Measurements from ENCODE around the gene ZSWIM5.

DNA sequence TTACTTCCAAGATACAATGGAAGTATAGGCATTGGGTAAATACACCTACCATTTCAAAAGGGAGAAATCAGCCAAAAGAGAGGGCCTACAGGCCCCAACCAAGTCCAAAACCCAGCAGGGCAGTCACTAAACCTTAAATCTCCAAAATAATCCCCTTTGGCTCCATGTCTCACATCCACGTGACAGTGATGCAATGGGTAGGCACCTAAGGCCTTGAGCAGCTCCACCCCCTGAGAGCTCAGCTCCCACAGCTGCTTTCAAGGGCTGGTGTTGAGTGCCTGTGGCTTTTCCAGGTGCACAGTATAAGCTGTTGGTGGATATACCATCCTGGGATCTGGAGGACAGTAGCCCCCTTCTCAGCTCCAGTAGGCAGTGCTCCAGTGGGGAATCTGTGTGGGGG lies 121.8 kb downstream of the ZSWIM5 start:
- TF ChIP-seq, protein P1, sequence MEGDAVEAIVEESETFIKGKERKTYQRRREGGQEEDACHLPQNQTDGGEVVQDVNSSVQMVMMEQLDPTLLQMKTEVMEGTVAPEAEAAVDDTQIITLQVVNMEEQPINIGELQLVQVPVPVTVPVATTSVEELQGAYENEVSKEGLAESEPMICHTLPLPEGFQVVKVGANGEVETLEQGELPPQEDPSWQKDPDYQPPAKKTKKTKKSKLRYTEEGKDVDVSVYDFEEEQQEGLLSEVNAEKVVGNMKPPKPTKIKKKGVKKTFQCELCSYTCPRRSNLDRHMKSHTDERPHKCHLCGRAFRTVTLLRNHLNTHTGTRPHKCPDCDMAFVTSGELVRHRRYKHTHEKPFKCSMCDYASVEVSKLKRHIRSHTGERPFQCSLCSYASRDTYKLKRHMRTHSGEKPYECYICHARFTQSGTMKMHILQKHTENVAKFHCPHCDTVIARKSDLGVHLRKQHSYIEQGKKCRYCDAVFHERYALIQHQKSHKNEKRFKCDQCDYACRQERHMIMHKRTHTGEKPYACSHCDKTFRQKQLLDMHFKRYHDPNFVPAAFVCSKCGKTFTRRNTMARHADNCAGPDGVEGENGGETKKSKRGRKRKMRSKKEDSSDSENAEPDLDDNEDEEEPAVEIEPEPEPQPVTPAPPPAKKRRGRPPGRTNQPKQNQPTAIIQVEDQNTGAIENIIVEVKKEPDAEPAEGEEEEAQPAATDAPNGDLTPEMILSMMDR (IDR thresholded peaks at IDR 0.05), result no peak
- no peak for TF ChIP-seq POLR2AphosphoS5 (IDR thresholded peaks at IDR 0.05)

All from upper lobe of left lung (tissue), 4 donors.